Ishikawa (cell line): ENCODE measurements around the gene TAGLN2.

Experiments
- CEBPB ChIP-seq: IDR thresholded peaks from 2 replicates; pipeline ENCODE4 v1.6.1; 2012
- CREB1 ChIP-seq: IDR thresholded peaks from 2 replicates; pipeline ENCODE4 v1.6.1; 2012; ENCODE audit warnings: low read depth
- EGR1 ChIP-seq: IDR thresholded peaks from 2 replicates; pipeline ENCODE4 v1.6.1; 2012
- EP300 ChIP-seq: IDR thresholded peaks from 2 replicates; pipeline ENCODE4 v1.6.1; 2012; ENCODE audit warnings: borderline replicate concordance
- FOXM1 ChIP-seq: IDR thresholded peaks from 2 replicates; pipeline ENCODE4 v1.6.1; 2012; ENCODE audit warnings: low read depth, borderline replicate concordance
- MAX ChIP-seq: IDR thresholded peaks from 2 replicates; pipeline ENCODE4 v1.6.1; 2012
- NFIC ChIP-seq: IDR thresholded peaks from 2 replicates; pipeline ENCODE4 v1.6.1; 2012
- RAD21 ChIP-seq: IDR thresholded peaks from 2 replicates; pipeline ENCODE4 v1.6.1; 2012; ENCODE audit warnings: low read depth
- REST ChIP-seq: IDR thresholded peaks from 2 replicates; pipeline ENCODE4 v1.6.1; 2012; ENCODE audit warnings: low read depth, mild to moderate bottlenecking
- TAF1 ChIP-seq: IDR thresholded peaks from 2 replicates; pipeline ENCODE4 v1.6.1; 2012; ENCODE audit warnings: low read depth, mild to moderate bottlenecking
- TCF12 ChIP-seq: IDR thresholded peaks from 2 replicates; pipeline ENCODE4 v1.6.1; 2012; ENCODE audit warnings: low read depth
- TEAD4 ChIP-seq: IDR thresholded peaks from 2 replicates; pipeline ENCODE4 v1.6.1; 2012
- USF1 ChIP-seq: IDR thresholded peaks from 2 replicates; pipeline ENCODE4 v1.6.1; 2012
- YY1 ChIP-seq: IDR thresholded peaks from 2 replicates; pipeline ENCODE4 v1.6.1; 2012; ENCODE audit warnings: low read depth
- ZBTB7A ChIP-seq: IDR thresholded peaks from 2 replicates; pipeline ENCODE4 v1.6.1; 2012; ENCODE audit warnings: low read depth

Gene TAGLN2

GRCh38 chr1:159964144-159964543 is 38.8 kb upstream of the TAGLN2 start:
- no peak for TF ChIP-seq REST
- TF ChIP-seq CEBPB = no peak
- no peak for TF ChIP-seq NFIC
- no peak for TF ChIP-seq EGR1
- no peak for TF ChIP-seq CREB1
- TF ChIP-seq ZBTB7A = no peak
- no peak for TF ChIP-seq FOXM1
- no peak for TF ChIP-seq EP300
- no peak for TF ChIP-seq TAF1
- TF ChIP-seq USF1 = no peak
- TF ChIP-seq TEAD4 = no peak
- no peak for TF ChIP-seq MAX
- no peak for TF ChIP-seq YY1
- TF ChIP-seq TCF12 = no peak

GRCh38 chr1:159962176-159962575 is 36.9 kb upstream of the TAGLN2 start:
- TF ChIP-seq NFIC (no peak), TAF1 (no peak), REST (no peak), YY1 (no peak), RAD21 (no peak), EGR1 (no peak)

GRCh38 chr1:159961636-159962035 is 36.3 kb upstream of the TAGLN2 start:
- TF ChIP-seq EP300 = no peak
- no peak for TF ChIP-seq FOXM1
- no peak for TF ChIP-seq TAF1
- no peak for TF ChIP-seq RAD21
- TF ChIP-seq USF1 = no peak

- no peak for TF ChIP-seq USF1
- no peak for TF ChIP-seq RAD21
- TF ChIP-seq YY1 = no peak
- TF ChIP-seq CREB1 = no peak
- no peak for TF ChIP-seq CEBPB
- no peak for TF ChIP-seq TAF1
- TF ChIP-seq EGR1 = no peak
- TF ChIP-seq MAX = no peak
- no peak for TF ChIP-seq TCF12
- no peak for TF ChIP-seq TEAD4
- no peak for TF ChIP-seq FOXM1
- TF ChIP-seq EP300 = no peak
- TF ChIP-seq NFIC = no peak
Observed at GRCh38 chr1:159960721-159961381, 35.5 kb upstream of the TAGLN2 start.

- TF ChIP-seq CREB1 (no peak), ZBTB7A (no peak), YY1 (no peak), EGR1 (no peak), MAX (no peak), REST (no peak), FOXM1 (no peak), NFIC (peak; percentile 60), RAD21 (no peak), TCF12 (0 out of 2 replicates have a peak, but pooled peaks have one; percentile 25), EP300 (no peak), USF1 (no peak), CEBPB (no peak), TAF1 (no peak), TEAD4 (peak; percentile 55; the same call in 1 of the 2 replicates)
Observed at GRCh38 chr1:159959451-159959850, 34.1 kb upstream of the TAGLN2 start.
